NOMO-1 treated with dmso at 0.1 percent for 144 hours (cell line): Measurements from ENCODE around the gene KRT25.
A peak's percentile ranks its signal among the peaks of the same experiment; 100 is the strongest.
"Not testable (repeated sequence)": the region's sequence is repeated elsewhere in the genome, so short reads cannot be mapped to it uniquely, and the experiment has no call there.

ENCODE experiments used
- DNase-seq: peaks from one replicate; lab custom pipeline; 2025; ENCODE audit not compliant: unreplicated experiment; lab: John Stamatoyannopoulos, UW

Gene KRT25

GRCh38 chr17:40753804-40754203 lies 1.3 kb downstream of the KRT25 start:
- no peak for DNase-seq

DNA sequence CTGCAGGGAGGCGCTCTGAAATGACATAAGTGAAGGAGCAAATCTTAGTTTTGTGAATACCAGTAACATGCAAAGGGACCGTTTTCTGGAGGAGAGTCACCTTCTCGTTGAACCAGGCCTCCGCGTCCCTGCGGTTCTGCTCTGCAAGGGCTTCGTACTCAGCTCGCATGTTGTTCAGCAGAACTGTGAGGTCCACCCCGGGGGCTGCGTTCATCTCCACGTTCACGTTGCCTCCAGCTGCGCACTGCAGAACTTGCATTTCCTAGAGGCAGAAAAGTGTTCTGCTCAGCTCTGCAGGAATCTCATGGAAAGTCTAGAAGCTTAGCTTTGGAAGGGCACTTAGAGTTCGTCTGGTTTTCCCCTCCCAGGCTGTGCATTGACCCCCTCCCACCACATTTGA lies 4.1 kb downstream of the KRT25 start:
- no peak for DNase-seq

GRCh38 chr17:40750391-40750790 lies 4.7 kb downstream of the KRT25 start:
- no peak for DNase-seq

- DNase-seq, result not testable (repeated sequence)
Observed at GRCh38 chr17:40748666-40749065, 6.5 kb downstream of the KRT25 start.

DNA sequence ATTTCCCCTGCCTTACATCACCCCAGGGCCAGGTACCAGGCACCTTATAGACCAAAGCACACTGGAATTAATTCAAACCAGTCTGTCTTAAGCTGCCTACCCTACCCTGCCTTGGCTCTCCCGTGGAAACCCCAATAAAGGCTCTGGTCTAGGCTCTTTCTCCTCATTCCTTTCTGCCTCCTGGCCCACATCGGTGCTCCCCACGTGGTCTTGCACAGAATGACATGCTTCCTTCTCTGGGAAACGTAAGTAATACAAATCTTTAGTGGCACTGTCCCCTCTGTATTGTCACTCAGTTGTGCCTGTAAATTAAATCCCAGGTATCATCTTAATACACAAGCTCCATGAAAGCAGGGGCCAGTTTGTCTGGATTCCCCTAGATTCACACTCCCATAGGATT lies 16.6 kb downstream of the KRT25 start:
- DNase-seq, result no peak

DNA sequence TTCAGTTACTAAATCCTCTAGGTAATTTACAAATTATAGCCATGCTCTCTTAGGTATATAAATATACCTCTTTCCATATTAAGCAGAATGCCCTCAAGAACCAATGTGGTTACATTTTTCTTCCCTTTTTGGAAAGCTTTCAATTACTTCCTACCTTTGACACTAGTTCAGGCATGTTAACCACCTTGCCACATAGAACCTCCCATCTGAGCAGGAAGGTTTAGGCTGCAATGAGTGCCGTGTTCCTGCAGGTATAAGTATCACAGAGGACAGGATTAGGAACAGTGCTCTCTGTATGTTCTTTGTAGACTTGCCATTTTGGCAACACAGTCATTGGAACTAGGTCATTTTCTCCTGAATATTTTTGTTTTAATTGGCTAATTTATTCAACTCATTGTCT lies 20.1 kb downstream of the KRT25 start:
- DNase-seq, result no peak

DNA sequence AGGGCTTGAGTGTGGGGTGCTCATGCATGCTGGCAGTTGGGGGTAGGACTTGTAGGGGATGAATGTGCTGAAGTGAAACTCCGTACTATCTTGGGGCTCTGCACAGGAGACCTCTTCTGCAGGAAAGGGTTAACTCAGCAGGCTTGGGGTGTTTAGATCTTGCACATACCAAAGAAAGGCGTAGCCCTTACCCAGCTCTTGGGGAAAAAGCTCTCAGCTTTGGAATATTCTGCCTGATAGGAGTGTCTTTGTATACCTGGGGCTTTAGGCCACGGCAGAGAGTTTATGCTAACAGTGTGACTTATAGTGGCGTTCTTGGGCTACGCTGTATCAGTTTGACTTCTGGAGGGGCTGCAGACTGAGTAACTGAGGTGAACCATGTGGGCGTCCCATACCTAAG lies 21.1 kb downstream of the KRT25 start:
- DNase-seq, result no peak

GRCh38 chr17:40730970-40731369 lies 24.2 kb downstream of the KRT25 start:
- no peak for DNase-seq

DNA sequence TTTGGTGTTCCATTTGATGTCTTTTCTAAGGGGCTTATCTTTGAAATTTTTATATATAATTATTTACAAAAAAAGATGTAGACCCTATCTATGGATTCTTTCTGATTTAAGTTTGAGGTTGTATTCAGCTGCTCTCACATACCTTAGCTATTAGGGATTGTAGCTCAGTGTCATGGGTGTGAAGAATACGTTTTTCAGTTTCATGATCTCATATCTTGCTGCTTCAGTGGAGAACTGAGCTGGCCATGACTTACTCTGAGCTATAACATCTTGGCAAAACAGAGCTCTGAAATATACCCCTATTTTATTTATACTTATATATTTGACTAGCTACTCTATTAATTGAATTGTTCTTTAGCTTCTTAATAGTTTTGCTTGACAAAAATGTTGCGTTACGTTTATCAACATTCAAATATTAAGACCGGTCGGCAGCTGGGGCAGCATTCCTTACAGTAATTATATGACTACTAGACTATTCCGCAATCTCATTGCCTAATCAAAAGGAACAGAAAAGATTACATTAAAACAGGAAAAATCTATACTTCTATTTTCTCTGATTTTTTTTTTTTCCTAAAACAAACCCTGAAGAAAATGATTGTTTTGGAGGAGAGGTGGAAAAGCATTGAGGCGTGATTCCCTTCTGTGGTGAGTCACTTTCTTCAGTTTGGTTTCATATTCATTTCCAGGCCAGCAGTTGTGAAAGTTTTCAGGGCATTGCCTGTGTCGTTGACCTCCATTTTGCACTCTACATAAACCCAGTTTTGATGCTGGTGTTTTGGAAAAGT lies 27.5 kb downstream of the KRT25 start:
- peak; percentile 12 for DNase-seq

DNA sequence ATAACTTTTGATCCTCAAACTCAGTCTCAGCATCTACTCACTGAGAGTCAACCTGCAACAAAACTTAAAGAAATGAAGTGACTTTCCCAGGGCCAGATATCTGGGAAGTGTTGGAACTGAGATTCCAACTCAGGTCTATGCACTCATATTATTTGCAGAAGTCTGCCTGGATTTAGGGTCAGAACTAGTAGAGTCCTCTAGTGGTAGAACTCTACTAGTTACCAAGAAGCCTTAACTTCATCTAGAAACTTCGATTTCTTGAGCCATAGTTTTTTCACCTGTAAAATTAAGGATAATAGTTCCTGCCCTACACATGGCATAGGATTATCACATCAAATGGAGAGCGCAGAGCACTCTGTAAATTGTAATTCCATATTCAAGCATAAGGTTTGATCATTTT lies 28.2 kb downstream of the KRT25 start:
- no peak for DNase-seq

DNA sequence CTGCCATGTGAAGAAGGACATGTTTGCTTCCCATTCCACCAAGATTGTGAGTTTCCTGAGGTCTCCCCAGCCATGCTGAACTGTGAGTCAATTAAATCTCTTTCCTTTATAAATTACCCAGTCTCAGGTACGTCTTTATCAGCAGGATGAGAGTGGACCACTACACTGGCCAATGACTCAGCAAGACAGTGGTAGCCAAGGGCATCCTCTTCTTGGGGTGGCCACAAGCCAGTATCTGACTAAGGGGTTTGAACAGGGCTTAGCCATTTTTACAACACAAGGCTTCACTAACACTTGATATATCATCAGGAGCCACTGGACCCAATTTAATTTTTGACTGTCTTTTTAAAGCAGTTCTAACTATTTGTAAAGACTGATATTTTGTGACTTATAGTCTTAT lies 30.5 kb downstream of the KRT25 start:
- DNase-seq, result no peak

DNA sequence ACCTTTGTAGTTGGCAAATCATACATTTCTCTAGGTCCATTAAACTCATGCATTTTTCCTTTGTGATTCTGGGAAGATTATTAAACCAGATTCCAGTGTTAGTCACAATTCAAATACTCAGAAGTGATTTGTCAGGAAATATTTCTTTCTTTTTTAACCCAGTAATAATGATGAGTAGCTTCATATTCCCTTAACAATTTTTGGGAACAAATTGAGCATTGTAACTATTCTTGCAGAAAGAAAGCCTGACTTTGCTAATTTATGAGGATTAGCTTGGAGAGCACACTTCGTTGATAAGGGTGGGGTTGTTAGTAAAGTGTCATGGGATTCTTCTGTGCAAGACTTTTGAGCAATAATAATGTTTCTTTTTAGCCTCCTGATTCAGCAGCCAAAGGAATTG lies 32.9 kb downstream of the KRT25 start:
- DNase-seq, result no peak

GRCh38 chr17:40720899-40721298 lies 34.2 kb downstream of the KRT25 start:
- DNase-seq, result peak; percentile 1

GRCh38 chr17:40718930-40719329 lies 36.2 kb downstream of the KRT25 start:
- no peak for DNase-seq

DNA sequence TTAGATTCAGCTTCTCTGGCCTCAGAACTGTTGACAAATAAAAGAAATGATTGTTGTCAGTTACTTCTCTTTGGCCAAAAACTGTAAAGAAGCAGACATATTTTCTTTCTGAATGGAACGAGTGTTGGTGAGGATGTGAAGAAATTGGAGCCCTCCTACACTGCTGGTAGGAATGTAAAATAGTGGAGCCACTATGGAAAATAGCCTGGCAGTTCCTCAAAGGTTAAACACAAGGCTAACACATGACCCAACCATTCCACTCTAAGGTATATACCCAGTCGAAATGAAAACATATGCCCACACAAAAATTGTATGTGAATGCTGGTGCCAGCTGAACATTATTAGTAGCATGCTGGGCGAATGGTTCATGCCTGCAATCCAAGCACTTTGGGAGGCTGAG lies 37.4 kb downstream of the KRT25 start:
- no peak for DNase-seq

GRCh38 chr17:40714473-40714872 lies 40.7 kb downstream of the KRT25 start:
- DNase-seq, result no peak

DNA sequence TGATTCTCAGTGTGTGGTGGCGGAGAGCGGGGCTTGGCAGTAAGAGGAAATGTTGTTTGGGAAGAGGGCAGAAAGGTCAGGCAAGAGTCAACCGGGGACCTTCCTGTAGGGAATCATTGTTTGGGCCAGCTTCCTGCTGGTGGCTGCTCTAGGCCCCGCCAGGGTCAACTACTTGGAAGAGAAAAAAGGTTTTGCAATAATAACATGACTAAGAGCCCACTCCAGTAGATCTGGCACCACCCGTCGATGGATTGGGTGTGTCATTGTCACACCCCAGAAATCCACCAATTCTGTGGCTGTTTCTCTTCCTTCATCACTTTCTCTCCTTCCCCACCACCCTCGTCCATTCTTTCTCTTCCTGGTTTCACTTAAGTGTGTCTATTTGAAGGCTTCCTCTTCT lies 47.4 kb downstream of the KRT25 start:
- DNase-seq, result peak; percentile 33

- no peak for DNase-seq
Observed at GRCh38 chr17:40705584-40705983, 49.5 kb downstream of the KRT25 start.

- no peak for DNase-seq
Observed at GRCh38 chr17:40703652-40704051, 51.5 kb downstream of the KRT25 start, which contains the start of gene KRT24. KRT24 (minus strand) TSS chr17:40703752; CDS start chr17:40703693, 59 bp downstream.

DNA sequence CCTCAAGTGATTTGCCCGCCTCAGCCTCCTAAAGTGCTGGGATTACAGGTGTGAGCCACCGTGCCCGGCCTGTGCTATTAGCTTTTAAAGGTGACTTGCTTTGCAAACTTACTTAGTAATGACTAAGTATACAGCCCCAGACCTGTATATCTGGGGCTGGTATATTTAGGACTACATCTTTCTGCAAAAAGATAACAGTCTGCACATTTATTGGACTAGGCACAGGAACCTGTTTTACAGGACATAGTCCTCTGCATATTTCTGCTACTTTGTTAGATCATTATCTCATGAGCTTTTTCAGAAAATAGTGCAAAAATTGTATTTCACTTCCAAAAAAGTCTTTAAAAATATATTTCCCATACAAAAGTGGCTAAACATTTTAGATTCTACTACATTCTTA lies 52.9 kb downstream of the KRT25 start:
- DNase-seq, result no peak

GRCh38 chr17:40699853-40700252 lies 55.3 kb downstream of the KRT25 start:
- no peak for DNase-seq

- no peak for DNase-seq
Observed at GRCh38 chr17:40699371-40699770, 55.8 kb downstream of the KRT25 start.
